ENCODE data around the gene CSNK1D.

Gene CSNK1D

DNA sequence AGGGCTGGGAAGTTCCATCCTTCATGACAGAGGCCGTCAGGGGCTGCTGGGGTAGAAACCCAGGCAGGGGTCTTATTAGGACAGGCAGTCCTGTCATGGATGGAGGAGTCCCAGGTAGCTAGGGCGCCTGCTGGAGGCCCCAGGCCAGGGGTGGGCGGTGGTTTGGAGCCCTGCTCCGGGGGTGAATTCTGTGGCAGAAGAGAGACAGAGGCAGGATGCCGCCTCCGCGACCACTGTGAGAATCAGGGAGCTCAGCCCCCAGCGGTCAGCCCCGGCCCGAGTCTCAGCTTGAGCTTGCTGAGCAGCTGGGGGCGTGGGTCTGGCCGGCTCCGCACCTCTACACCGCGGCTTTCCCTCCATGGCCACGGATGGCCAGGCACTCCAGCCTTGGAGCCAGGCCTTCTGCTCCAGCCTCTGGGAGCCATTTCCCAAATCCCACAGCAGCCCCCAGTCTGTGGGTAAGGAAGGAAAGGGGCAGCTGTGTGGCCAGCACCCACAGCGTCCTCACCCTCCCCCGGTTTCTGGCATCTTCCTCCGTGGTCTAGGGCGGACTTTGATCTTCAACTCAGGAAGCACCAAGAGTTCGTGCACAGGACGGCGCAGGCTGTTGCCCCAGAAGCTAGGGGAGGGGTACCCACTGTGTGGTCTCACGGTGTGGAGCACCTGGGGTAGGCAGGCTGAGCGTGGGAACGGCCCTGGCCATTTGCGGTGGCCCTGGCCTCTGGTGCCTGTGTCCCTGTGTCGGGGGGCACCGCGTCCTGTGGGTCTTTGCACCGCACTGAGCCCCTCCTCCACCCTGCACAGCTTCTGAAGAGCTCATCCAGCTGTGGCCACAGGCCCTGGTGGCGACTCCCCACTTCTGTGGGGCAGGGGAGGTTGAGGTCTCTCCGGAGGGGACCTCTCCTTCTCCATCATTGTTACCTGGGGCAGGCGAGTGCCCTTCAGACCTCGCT is 29.8 kb upstream of the CSNK1D start:
- Histone ChIP-seq H3K9me3 (no peaks in the 10 kb centered on the region), H3K4me1 (peaks cover 7% of the 10 kb centered on the region), H3K4me3 (no peak overlapping the region), H3K36me3 (replicated peaks) (no peaks in the 10 kb centered on the region), H3K27me3 (ENCODE audit: low read depth) (no peaks in the 10 kb centered on the region)
- DNase-seq (ENCODE audit: low spot score in 2 of 2), result no peak
- in situ Hi-C loops (cut with MboI; ENCODE audit: low sequenced_read_pairs), result no loop called here

- no peak overlapping the region for H3K4me3 ChIP-seq
- peaks cover 4% of the 10 kb centered on the region; the same call in 1 of the 2 replicates for H3K4me1 ChIP-seq
- H3K9me3 ChIP-seq, result no peaks in the 10 kb centered on the region
- in situ Hi-C loops (cut with MboI; ENCODE audit: low sequenced_read_pairs), result no loop called here
- DNase-seq (ENCODE audit: low spot score in 2 of 2), result no peak
- peaks cover 5% of the 10 kb centered on the region; the same call in 1 of the 2 replicates for H3K27me3 ChIP-seq (ENCODE audit: low read depth)
- no peaks in the 10 kb centered on the region for H3K36me3 ChIP-seq (replicated peaks)
Measured at GRCh38 chr17:82302568-82302963, 29.1 kb upstream of the CSNK1D start.

DNA sequence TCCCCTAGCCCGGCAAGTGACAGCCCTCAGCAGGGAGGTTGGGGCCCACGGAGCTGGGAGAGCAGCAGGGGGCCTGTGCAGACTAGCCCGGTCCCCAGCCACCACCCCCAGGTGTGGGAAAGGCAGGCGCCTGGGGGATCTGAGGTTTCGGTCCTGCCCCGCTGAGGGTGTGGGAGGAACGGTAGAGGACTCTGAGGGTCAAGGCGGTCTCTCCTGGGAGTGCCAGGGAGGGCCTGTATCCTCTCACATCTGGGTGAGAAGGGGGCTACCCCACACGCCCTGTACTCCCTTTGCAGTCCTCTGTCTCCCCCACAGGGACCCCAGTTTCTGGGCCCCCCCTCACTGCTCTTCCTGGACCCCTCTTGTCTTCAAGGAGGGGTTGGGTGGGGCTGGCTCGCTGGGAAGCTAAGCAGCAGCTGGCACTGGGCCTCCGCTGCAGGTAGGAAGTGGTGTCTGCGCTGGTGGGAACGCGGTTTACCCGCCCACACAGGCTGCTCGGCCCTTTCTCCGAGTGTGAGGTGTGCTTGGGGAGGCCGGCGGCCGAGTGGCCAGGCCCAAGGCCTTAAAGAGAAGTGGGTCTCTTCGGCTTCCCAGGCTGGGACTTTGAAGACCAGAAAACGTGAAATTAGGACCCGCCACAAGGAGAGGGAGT is 28.5 kb upstream of the CSNK1D start:
- no peaks in the 10 kb centered on the region for H3K36me3 ChIP-seq (replicated peaks)
- H3K27me3 ChIP-seq (ENCODE audit: low read depth), result peaks cover 10% of the 10 kb centered on the region; the same call in 1 of the 2 replicates
- no peak for DNase-seq (ENCODE audit: low spot score in 2 of 2)
- H3K9me3 ChIP-seq, result no peaks in the 10 kb centered on the region
- in situ Hi-C loops (cut with MboI; ENCODE audit: low sequenced_read_pairs), result no loop called here
- H3K4me3 ChIP-seq, result no peak overlapping the region
- H3K4me1 ChIP-seq, result peaks cover 2% of the 10 kb centered on the region; the same call in 1 of the 2 replicates

GRCh38 chr17:82301300-82301915 is 27.9 kb upstream of the CSNK1D start:
- no peaks in the 10 kb centered on the region for H3K9me3 ChIP-seq
- H3K4me1 ChIP-seq, result peaks cover 2% of the 10 kb centered on the region; the same call in 1 of the 2 replicates
- in situ Hi-C loops (cut with MboI; ENCODE audit: low sequenced_read_pairs), result no loop called here
- H3K4me3 ChIP-seq, result no peak overlapping the region
- no peaks in the 10 kb centered on the region for H3K36me3 ChIP-seq (replicated peaks)
- DNase-seq (ENCODE audit: low spot score in 2 of 2), result no peak
- peaks cover 14% of the 10 kb centered on the region; the same call in 1 of the 2 replicates for H3K27me3 ChIP-seq (ENCODE audit: low read depth)

GRCh38 chr17:82300707-82301270 is 27.3 kb upstream of the CSNK1D start:
- peak in 1 of 2 experiments; percentile 71 for DNase-seq (ENCODE audit: low spot score in 2 of 2)
- H3K4me3 ChIP-seq, result no peak overlapping the region
- no peaks in the 10 kb centered on the region for H3K36me3 ChIP-seq (replicated peaks)
- in situ Hi-C loops (cut with MboI; ENCODE audit: low sequenced_read_pairs), result no loop called here
- H3K9me3 ChIP-seq, result no peaks in the 10 kb centered on the region
- peaks cover 15% of the 10 kb centered on the region; the same call in 1 of the 2 replicates for H3K27me3 ChIP-seq (ENCODE audit: low read depth)
- peaks cover 2% of the 10 kb centered on the region; the same call in 1 of the 2 replicates for H3K4me1 ChIP-seq

GRCh38 chr17:82300228-82300627 is 26.7 kb upstream of the CSNK1D start:
- H3K4me3 ChIP-seq, result no peak overlapping the region
- H3K27me3 ChIP-seq (ENCODE audit: low read depth), result peaks cover 18% of the 10 kb centered on the region; the same call in 1 of the 2 replicates
- H3K4me1 ChIP-seq, result peaks cover 2% of the 10 kb centered on the region; the same call in 1 of the 2 replicates
- in situ Hi-C loops (cut with MboI; ENCODE audit: low sequenced_read_pairs), result no loop called here
- no peak for DNase-seq (ENCODE audit: low spot score in 2 of 2)
- no peaks in the 10 kb centered on the region for H3K9me3 ChIP-seq
- H3K36me3 ChIP-seq (replicated peaks), result no peaks in the 10 kb centered on the region

DNA sequence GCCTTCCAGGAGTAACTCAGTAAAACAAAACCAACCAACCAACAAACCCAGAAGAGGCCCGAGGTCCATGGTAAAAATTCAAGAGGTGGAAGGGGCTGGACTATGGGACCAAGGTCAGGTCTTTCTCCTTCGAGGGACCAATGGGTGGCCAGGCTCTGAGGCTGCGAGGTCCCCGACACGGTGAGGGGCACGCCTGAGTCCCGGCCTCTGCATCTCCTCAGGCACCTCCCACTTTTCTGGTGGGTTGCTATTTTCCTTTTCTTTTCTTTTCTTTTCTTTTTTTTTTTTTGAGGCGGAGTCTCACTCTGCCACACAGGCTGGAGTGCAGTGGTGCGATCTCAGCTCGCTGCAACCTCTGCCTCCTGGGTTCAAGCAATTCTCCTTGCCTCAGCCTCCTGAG is 26.0 kb upstream of the CSNK1D start:
- H3K4me3 ChIP-seq, result no peak overlapping the region
- H3K36me3 ChIP-seq (replicated peaks), result no peaks in the 10 kb centered on the region
- no peaks in the 10 kb centered on the region for H3K9me3 ChIP-seq
- peaks cover 18% of the 10 kb centered on the region; the same call in 1 of the 2 replicates for H3K27me3 ChIP-seq (ENCODE audit: low read depth)
- peaks cover 2% of the 10 kb centered on the region; the same call in 1 of the 2 replicates for H3K4me1 ChIP-seq
- DNase-seq (ENCODE audit: low spot score in 2 of 2), result no peak
- in situ Hi-C loops (cut with MboI; ENCODE audit: low sequenced_read_pairs), result no loop called here

DNA sequence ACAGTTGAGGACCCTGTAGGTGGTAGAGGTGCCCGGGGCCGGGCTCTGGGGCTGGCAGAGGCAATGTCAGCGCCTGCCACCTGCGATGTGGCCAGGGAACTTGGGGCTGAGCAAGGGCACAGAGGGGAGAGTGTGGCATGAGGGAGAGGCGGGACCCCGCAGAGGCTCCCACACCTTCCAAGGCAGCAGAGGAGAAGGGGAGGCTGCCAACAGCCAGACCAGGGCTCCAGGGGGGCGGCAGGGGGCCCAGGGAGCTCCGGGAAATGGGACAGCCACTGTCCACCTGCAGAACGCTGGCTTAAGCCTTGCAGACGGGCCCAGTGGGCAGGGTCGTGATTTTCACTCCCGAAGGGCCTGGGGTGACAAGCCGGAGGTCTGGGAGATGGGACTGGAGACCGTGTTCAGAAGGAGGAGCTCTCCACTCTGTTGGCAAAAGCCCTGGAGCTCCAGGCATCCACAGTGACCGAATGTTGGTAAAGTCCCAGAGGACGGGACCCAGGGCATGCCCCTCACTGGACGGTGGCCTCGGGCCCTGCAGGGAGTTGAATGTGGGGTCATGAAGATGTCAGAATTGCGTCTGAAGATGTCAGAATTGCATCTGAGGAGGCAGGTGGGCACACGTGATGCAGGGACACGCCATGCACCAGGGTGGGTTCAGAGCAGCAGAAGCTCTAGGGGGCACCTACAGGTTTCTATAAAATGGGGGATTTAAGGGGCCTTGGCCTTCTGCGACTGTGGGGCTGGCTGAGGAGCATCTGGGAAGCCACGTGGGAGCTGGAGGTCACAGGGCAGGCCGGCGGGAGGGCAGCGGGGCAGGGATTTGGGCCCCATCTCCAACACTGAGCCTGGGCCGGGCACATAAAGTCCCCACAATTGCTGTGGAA is 25.3 kb upstream of the CSNK1D start:
- in situ Hi-C loops (cut with MboI; ENCODE audit: low sequenced_read_pairs), result no loop called here
- Histone ChIP-seq H3K27me3 (ENCODE audit: low read depth) (peaks cover 18% of the 10 kb centered on the region; the same call in 1 of the 2 replicates), H3K9me3 (no peaks in the 10 kb centered on the region), H3K4me3 (no peak overlapping the region), H3K36me3 (replicated peaks) (no peaks in the 10 kb centered on the region), H3K4me1 (peaks cover 2% of the 10 kb centered on the region; the same call in 1 of the 2 replicates)
- DNase-seq (ENCODE audit: low spot score in 2 of 2), result no peak

GRCh38 chr17:82297714-82298537 is 24.4 kb upstream of the CSNK1D start:
- Histone ChIP-seq H3K36me3 (replicated peaks) (no peaks in the 10 kb centered on the region), H3K27me3 (ENCODE audit: low read depth) (peaks cover 18% of the 10 kb centered on the region; the same call in 1 of the 2 replicates), H3K4me3 (no peak overlapping the region), H3K9me3 (no peaks in the 10 kb centered on the region), H3K4me1 (peaks cover 2% of the 10 kb centered on the region; the same call in 1 of the 2 replicates)
- peak in 1 of 2 experiments; percentile 39 for DNase-seq (ENCODE audit: low spot score in 2 of 2)
- in situ Hi-C loops (cut with MboI; ENCODE audit: low sequenced_read_pairs), result no loop called here

DNA sequence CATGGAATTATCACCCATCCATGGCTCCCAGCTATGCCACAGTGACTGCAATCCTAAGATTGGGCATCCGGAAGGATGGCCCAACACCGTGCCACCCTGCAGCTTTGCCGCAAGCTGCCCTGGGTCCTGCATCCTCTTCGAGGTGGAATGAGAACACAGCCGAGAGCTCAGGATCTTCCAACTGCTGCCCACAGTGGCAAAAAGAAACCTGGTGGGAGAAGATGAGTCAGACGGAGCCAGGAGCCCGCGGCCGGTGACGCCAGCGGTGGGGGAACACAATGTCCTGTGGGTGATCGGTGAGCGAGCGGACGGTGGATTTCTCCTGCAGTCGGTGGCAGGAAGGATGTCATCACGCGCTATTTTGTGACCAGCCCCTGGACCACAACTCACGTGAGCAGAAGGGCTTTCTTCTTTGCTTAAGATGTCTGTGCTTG is 23.8 kb upstream of the CSNK1D start:
- Histone ChIP-seq H3K4me1 (peaks cover 2% of the 10 kb centered on the region; the same call in 1 of the 2 replicates), H3K27me3 (ENCODE audit: low read depth) (peaks cover 18% of the 10 kb centered on the region; the same call in 1 of the 2 replicates), H3K4me3 (no peak overlapping the region), H3K36me3 (replicated peaks) (no peaks in the 10 kb centered on the region), H3K9me3 (no peaks in the 10 kb centered on the region)
- in situ Hi-C loops (cut with MboI; ENCODE audit: low sequenced_read_pairs), result no loop called here
- DNase-seq (ENCODE audit: low spot score in 2 of 2), result no peak

DNA sequence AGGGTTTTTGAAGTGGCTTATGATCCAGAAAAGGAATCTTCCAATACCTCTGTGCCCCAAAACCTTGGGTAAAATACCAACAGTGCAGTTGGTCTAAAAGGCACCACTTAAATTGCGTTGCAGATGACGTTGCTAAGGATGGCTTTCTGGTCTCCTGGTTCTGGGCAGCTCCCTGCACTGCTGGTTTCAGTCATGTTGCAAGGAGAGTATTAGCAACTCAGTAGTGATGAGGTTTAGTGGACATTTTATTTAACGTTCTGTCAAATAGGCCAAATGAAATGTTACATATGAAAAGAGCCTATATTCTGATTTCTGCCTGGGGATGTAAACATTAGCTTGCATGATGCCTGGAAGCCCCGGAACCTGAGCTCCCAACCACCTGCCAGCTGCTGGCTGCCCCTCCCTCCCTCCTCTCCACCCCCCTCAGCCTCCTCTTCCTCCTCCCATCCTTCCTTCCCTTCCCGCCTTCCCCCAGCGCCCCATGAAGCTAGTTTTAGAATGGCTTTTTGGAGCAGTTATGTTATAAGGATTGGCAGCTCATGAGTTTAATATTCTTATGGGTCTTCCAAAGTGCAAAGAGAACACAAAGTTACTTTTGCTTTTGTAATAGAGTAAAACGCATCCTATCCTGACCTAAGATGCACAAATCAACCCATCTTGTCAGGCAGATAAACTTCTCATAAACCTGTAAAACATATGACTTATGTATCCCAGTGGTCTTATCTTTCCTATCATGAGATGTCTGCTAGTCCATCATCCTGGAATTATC is 23.2 kb upstream of the CSNK1D start:
- in situ Hi-C loops (cut with MboI; ENCODE audit: low sequenced_read_pairs), result no loop called here
- no peaks in the 10 kb centered on the region for H3K9me3 ChIP-seq
- no peak for DNase-seq (ENCODE audit: low spot score in 2 of 2)
- peaks cover 6% of the 10 kb centered on the region for H3K4me1 ChIP-seq
- peaks cover 18% of the 10 kb centered on the region; the same call in 1 of the 2 replicates for H3K27me3 ChIP-seq (ENCODE audit: low read depth)
- no peaks in the 10 kb centered on the region for H3K36me3 ChIP-seq (replicated peaks)
- H3K4me3 ChIP-seq, result no peak overlapping the region

All from HAP-1 (cell line).